Type B pancreatic cell (in vitro differentiated cells): ENCODE data around the gene MPO. TPM values are rescaled to one million over a fixed set of nuclear protein-coding genes. Genes with fewer than 3 reads are reported as not detected.

ENCODE experiments used
- DNase-seq: peaks from one replicate; pipeline ENCODE4 v3.0.0; 2021; ENCODE audit warnings: mixed read lengths; ENCODE audit not compliant: unreplicated experiment; ENCODE audit errors: extremely low spot score
- H3K27ac Mint-ChIP-seq: 2 replicates; pipeline ENCODE4 v1.8.0; 2021; ENCODE audit warnings: mild to moderate bottlenecking, mixed read lengths
- H3K27me3 Mint-ChIP-seq: 2 replicates; pipeline ENCODE4 v1.8.0; 2021; ENCODE audit warnings: mixed read lengths
- H3K36me3 Mint-ChIP-seq: 2 replicates; pipeline ENCODE4 v1.8.0; 2021; ENCODE audit warnings: mixed read lengths
- H3K4me1 Mint-ChIP-seq: one replicate; pipeline ENCODE4 v1.8.0; 2021; ENCODE audit warnings: mixed read lengths; ENCODE audit not compliant: unreplicated experiment
- H3K4me3 Mint-ChIP-seq: 2 replicates; pipeline ENCODE4 v1.8.0; 2021; ENCODE audit warnings: mild to moderate bottlenecking, mixed read lengths
- H3K9me3 Mint-ChIP-seq: 2 replicates; pipeline ENCODE4 v1.8.0; 2021; ENCODE audit warnings: mixed read lengths
- CTCF ChIP-seq: fragments of 200-600 bp; sonication (generic); conservative IDR thresholded peaks from 2 replicates; pipeline ENCODE4 v1.5.0; 2021; ENCODE audit warnings: antibody characterized with exemption, mild to moderate bottlenecking
- total RNA-seq: library from RNA; stranded (reverse); gene quantifications from 2 replicates; pipeline ENCODE4 v1.2.1, GENCODE V29; 2021; ENCODE audit warnings: low replicate concordance

MPO gene
- total RNA-seq, 1 donor from 2014 or later: not detected

- no peak for DNase-seq
- H3K4me3 Mint-ChIP-seq: no peak overlapping the region
- no peak overlapping the region for H3K27ac Mint-ChIP-seq
- no peak for TF ChIP-seq CTCF
- no peaks in the 10 kb centered on the region for H3K9me3 Mint-ChIP-seq
- H3K4me1 Mint-ChIP-seq: peaks cover 6% of the 10 kb centered on the region
- peaks cover 19% of the 10 kb centered on the region for H3K27me3 Mint-ChIP-seq
- no peaks in the 10 kb centered on the region for H3K36me3 Mint-ChIP-seq
These were observed 20.9 kb upstream of the MPO start for GRCh38 chr17:58301504-58302150.

GRCh38 chr17:58300336-58300735 lies 19.6 kb upstream of the MPO start:
- peaks cover 21% of the 10 kb centered on the region for H3K27me3 Mint-ChIP-seq
- TF ChIP-seq CTCF: no peak
- no peaks in the 10 kb centered on the region for H3K9me3 Mint-ChIP-seq
- H3K4me1 Mint-ChIP-seq: peaks cover 6% of the 10 kb centered on the region
- H3K27ac Mint-ChIP-seq: no peak overlapping the region
- H3K4me3 Mint-ChIP-seq: no peak overlapping the region
- no peak for DNase-seq
- no peaks in the 10 kb centered on the region for H3K36me3 Mint-ChIP-seq

- TF ChIP-seq CTCF: no peak
- Mint-ChIP-seq H3K27me3 (peaks cover 52% of the 10 kb centered on the region), H3K36me3 (no peaks in the 10 kb centered on the region), H3K4me1 (no peaks in the 10 kb centered on the region), H3K9me3 (no peaks in the 10 kb centered on the region), H3K4me3 (no peak overlapping the region), H3K27ac (no peak overlapping the region)
- no peak for DNase-seq
These were observed 13.3 kb upstream of the MPO start for GRCh38 chr17:58294034-58294433.

- H3K4me1 Mint-ChIP-seq: no peaks in the 10 kb centered on the region
- no peaks in the 10 kb centered on the region for H3K36me3 Mint-ChIP-seq
- H3K4me3 Mint-ChIP-seq: no peak overlapping the region
- no peak overlapping the region for H3K27ac Mint-ChIP-seq
- H3K27me3 Mint-ChIP-seq: peaks cover 40% of the 10 kb centered on the region
- no peak for DNase-seq
- no peaks in the 10 kb centered on the region for H3K9me3 Mint-ChIP-seq
- TF ChIP-seq CTCF: no peak
These were observed 10.5 kb upstream of the MPO start for GRCh38 chr17:58291246-58291645.

GRCh38 chr17:58289869-58290268 lies 9.1 kb upstream of the MPO start:
- H3K27me3 Mint-ChIP-seq: peaks cover 42% of the 10 kb centered on the region
- DNase-seq: peak; percentile 34
- no peaks in the 10 kb centered on the region for H3K4me1 Mint-ChIP-seq
- no peak for TF ChIP-seq CTCF
- H3K36me3 Mint-ChIP-seq: no peaks in the 10 kb centered on the region
- H3K4me3 Mint-ChIP-seq: no peak overlapping the region
- peak overlapping the region; percentile 47 for H3K27ac Mint-ChIP-seq
- H3K9me3 Mint-ChIP-seq: no peaks in the 10 kb centered on the region

GRCh38 chr17:58285422-58285810 lies 4.7 kb upstream of the MPO start:
- no peaks in the 10 kb centered on the region for H3K36me3 Mint-ChIP-seq
- H3K9me3 Mint-ChIP-seq: no peaks in the 10 kb centered on the region
- no peak for TF ChIP-seq CTCF
- H3K4me3 Mint-ChIP-seq: no peak overlapping the region
- no peak for DNase-seq
- H3K4me1 Mint-ChIP-seq: no peaks in the 10 kb centered on the region
- H3K27ac Mint-ChIP-seq: no peak overlapping the region
- peaks cover 33% of the 10 kb centered on the region for H3K27me3 Mint-ChIP-seq
